Lung (tissue), 12 donors: Measurements from ENCODE around the gene SCRN1. TPM values are rescaled to one million over a fixed set of nuclear protein-coding genes. Genes with fewer than 3 reads are reported as not detected.

Experiments used
- ATAC-seq: fragments of 200-7000 bp; cut with Tn5 transposase; one replicate; pipeline ENCODE4 v1.9.1; 2020; ENCODE audit warnings: moderate number of reproducible peaks; ENCODE audit not compliant: insufficient read depth, low FRiP score
- DNase-seq, 3 donors: peaks; one replicate each; pipeline ENCODE4 v3.0.0-alpha.2; 2013 to 2017
- H3K27ac ChIP-seq, 2 donors: one replicate each; pipeline ENCODE4 v1.5.1; 2013; ENCODE audit warnings: mild to moderate bottlenecking in 2 of 2, moderate library complexity in 2 of 2, control low read depth in 1 of 2, inconsistent platforms in 1 of 2, low read depth in 1 of 2, low read length in 1 of 2
- H3K27me3 ChIP-seq, 3 donors: one replicate each; pipeline ENCODE4 v1.5.1; 2013; ENCODE audit warnings: low read length in 2 of 3; ENCODE audit not compliant: control insufficient read depth in 3 of 3, insufficient read depth in 3 of 3
- H3K36me3 ChIP-seq, 4 donors: one replicate each; pipeline ENCODE4 v1.5.1; 2013; ENCODE audit warnings: low read length in 4 of 4, mild to moderate bottlenecking in 1 of 4, moderate library complexity in 1 of 4; ENCODE audit not compliant: control insufficient read depth in 4 of 4, insufficient read depth in 4 of 4
- H3K4me1 ChIP-seq, 5 donors: one replicate each; pipeline ENCODE4 v1.5.1; 2013; ENCODE audit warnings: low read length in 5 of 5, mild to moderate bottlenecking in 2 of 5, moderate library complexity in 1 of 5; ENCODE audit not compliant: control insufficient read depth in 5 of 5, insufficient read depth in 5 of 5
- H3K4me3 ChIP-seq: one replicate; pipeline ENCODE4 v1.5.1; 2013; ENCODE audit warnings: mild to moderate bottlenecking, control low read depth, moderate library complexity
- H3K9ac ChIP-seq, 2 donors: one replicate each; pipeline ENCODE4 v1.5.1; 2013; ENCODE audit warnings: low read length in 2 of 2, control low read depth in 1 of 2; ENCODE audit not compliant: insufficient read depth in 1 of 2
- H3K9me3 ChIP-seq, 4 donors: one replicate each; pipeline ENCODE4 v1.5.1; 2013; ENCODE audit warnings: low read length in 3 of 4, mild to moderate bottlenecking in 1 of 4, moderate library complexity in 1 of 4; ENCODE audit not compliant: control insufficient read depth in 4 of 4, insufficient read depth in 3 of 4
- CTCF ChIP-seq: IDR thresholded peaks from 2 replicates; pipeline ENCODE4 v1.5.1; 2012; ENCODE audit warnings: mild to moderate bottlenecking; ENCODE audit errors: control extremely low read depth, extremely low read depth
- WGBS, 2 donors: extraction: QIAGEN DNeasy Blood & Tissue Kit; methylation state at CpG; one replicate each; pipeline ENCODE4 v1.1.7; 2013; 5-methylcytosine and 5-hydroxymethylcytosine counted together
- polyA plus RNA-seq, 2 donors: library from polyadenylated mRNA; stranded (reverse); fragments of 200-250 nt; gene quantifications; one replicate each; pipeline ENCODE4 v1.2.1, GENCODE V29; 2013
- total RNA-seq, 2 donors: library from RNA; depleted of rRNA in 1 of 2; stranded (reverse); fragments of >200 nt in 1 of 2; gene quantifications; one replicate each; pipeline ENCODE4 v1.2.1, GENCODE V29; 2014 to 2021
- donor health status: control.
- donor health status: control.
- donor health status: Bipolar disorder and iron deficiency.
- donor health status: healthy.
- donor health status: DM: yes; HTN: yes; CAD: no.

Gene SCRN1
- total and polyA plus RNA-seq, 4 donors, result 5.5 to 32.3 (median 20.2) TPM

DNA sequence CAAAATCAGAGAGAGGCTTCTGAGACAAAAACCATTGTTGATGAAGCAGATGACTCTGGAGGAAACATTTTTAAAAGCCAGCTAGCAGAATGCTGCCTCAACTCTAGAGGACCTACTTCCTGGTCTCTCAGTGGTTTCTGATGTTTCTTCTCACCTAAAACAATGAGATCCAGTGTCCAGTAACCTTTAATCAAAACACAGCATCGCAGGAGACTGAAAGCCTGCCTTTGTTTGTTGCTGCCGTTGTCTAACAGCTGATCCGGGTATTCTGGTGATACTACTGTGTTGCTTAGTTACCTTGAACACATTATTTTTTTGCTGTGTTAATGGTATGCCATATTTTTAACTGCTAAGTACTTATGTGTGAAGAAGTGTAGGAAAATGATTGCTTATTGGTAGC is 112.4 kb downstream of the SCRN1 start:
- H3K27ac ChIP-seq, result no peak overlapping the region
- ATAC-seq, result no peak
- H3K36me3 ChIP-seq, result no peaks in the 10 kb centered on the region
- no peak for DNase-seq
- no peak overlapping the region for H3K4me3 ChIP-seq
- H3K27me3 ChIP-seq, result no peaks in the 10 kb centered on the region
- TF ChIP-seq CTCF, result no peak
- no peak overlapping the region for H3K9ac ChIP-seq
- no peaks in the 10 kb centered on the region for H3K9me3 ChIP-seq
- WGBS, 2 donors, result 38 to 58% methylated on average over 3 of the region's 3 CpGs
- no peaks in the 10 kb centered on the region for H3K4me1 ChIP-seq

DNA sequence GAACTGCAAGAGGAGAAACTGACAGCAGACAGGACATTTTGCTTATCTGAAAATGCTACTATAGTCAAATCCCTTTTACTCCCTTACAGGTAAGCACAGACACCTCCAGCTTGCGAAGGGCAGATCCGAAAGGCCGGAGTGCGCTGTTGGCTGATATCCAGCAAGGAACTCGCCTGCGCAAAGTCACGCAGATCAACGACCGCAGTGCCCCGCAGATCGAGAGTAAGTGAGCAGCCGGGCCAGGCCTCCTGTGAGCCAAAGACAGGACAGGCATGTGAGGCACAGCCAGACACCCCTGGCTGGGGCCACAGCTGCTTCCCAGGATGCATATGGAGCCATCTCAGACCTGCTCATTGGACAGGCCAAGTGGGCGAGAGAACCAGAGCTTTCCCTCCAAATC is 113.9 kb downstream of the SCRN1 start:
- ATAC-seq, result no peak
- no peaks in the 10 kb centered on the region for H3K4me1 ChIP-seq
- no peak overlapping the region for H3K4me3 ChIP-seq
- 94 to 97% methylated on average over 13 of the region's 13 CpGs for WGBS, 2 donors
- no peak overlapping the region for H3K27ac ChIP-seq
- H3K9me3 ChIP-seq, result no peaks in the 10 kb centered on the region
- H3K9ac ChIP-seq, result no peak overlapping the region
- no peak for DNase-seq
- no peaks in the 10 kb centered on the region for H3K36me3 ChIP-seq
- H3K27me3 ChIP-seq, result no peaks in the 10 kb centered on the region
- TF ChIP-seq CTCF, result no peak

DNA sequence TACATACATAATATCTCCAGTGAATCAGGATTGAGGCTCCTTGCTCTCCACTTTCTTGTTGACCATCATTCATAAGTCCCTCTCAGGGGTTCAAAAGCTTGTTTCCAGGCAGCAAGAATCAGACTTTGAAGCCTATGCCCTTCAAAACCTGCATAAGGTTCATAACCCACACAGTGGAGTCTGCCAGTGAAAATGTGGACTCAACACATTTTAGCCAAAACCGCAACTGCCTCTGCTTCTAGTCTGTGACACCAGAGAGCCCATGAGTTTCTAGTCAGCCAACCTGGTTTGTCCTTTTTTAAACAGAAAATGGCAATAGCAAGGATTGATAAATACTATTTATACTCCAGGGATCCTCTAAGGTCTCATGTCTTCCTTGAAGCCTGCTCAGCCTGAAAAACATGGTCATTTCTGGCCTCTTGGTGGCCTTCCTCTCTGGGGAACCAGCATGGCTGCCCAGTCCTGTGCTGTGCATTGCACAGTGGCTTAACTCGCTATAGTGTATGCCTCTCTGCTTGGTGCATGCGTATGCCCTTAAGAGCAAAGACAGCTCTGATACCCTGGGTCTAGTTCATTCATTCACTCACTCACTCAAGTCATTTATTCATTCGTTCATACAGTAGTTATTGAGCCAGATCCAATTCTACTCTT is 115.8 kb downstream of the SCRN1 start:
- no peak overlapping the region for H3K27ac ChIP-seq
- DNase-seq, result no peak
- no peaks in the 10 kb centered on the region for H3K27me3 ChIP-seq
- H3K9ac ChIP-seq, result no peak overlapping the region
- no peak for ATAC-seq
- H3K36me3 ChIP-seq, result no peaks in the 10 kb centered on the region
- no peaks in the 10 kb centered on the region for H3K9me3 ChIP-seq
- H3K4me3 ChIP-seq, result no peak overlapping the region
- no peak for TF ChIP-seq CTCF
- 94% methylated on average over 4 of the region's 4 CpGs for WGBS, 2 donors
- H3K4me1 ChIP-seq, result no peaks in the 10 kb centered on the region
